Activated naive CD4-positive, alpha-beta T cell treated with Interleukin-2 at 50 U/mL for 16 hours (primary cell): ENCODE measurements around the gene CHFR.
"Not testable (repeated sequence)": the region's sequence is repeated elsewhere in the genome, so short reads cannot be mapped to it uniquely, and the experiment has no call there.

Experiments used
- DNase-seq: peaks from one replicate; pipeline ENCODE4 v3.0.0-alpha.2; 2020

CHFR gene

DNA sequence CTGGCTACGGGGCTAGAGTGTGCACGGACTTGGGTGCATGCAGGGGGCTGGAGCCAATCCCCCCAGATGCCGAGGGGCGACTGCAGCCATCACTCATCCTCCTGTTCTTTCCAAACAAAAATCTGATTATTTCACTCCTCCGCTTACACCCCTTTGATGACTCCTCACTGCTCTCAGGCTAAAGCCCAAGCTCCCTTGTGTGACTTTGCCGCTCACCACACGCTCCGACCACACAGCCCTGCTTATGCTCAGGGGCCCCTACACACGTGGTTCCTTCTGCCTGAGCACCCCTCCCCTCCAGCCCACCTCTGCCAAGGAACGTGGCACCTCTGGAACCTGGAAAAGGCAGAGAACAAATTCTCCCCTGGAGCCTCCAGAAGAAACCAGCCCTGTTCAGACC lies 13.7 kb downstream of the CHFR start:
- DNase-seq = no peak

GRCh38 chr12:132872975-132873421 lies 14.4 kb downstream of the CHFR start:
- DNase-seq = no peak

DNA sequence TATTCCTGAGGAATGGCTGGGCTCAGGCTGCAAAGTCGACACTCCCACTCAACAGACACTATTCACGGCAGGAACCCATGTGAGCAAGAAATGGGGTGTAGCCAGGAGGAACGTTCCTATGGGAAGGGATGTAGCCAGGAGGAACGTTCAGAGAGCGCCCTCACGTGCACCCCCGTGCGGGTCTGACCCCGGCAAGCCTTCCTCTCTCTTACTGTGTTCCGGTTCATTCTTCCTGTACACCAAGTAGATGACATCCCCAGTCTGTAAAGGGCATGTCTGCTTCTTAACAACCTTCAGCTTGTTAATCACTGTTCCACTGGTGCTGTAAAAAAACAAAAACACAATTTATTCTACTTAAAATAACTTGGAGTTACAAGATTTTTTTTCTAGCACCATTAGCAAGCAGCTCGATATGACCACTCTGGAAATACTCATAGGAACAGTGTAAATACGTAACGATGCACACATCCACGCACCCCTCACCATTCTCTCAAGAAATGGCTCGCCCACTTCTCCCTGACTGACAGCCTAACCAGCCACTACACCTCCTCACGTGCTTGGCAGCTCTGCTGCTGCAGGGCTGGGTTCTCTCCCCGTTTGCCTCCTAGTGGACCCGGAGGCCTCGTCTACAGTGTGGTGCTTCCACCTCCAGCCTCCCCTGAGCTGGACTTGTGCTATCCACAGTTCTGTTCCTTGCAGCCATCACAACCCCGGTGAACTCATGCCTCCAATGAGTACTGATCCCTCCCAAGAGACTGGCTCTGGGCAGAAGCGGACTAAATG lies 15.1 kb downstream of the CHFR start:
- no peak for DNase-seq

DNA sequence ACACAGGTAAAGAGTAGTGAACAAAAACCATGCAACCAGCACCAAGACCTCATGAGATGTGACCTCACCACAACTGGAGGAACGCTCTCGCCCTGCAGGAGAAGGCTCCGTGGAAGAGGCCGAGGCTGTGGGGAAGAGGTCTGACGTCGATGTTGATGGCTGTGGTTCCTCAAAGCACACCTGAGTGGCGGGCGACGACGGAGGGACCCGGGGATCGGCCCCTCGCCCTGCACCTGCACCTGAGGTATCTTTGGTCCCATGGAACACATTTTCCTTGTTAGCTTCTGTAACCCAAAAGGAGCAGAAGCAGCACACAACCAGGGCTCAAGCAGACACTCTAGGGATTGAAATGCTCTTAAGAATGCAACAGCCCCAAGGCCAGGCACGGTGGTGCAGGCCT lies 17.9 kb downstream of the CHFR start:
- DNase-seq = no peak

DNA sequence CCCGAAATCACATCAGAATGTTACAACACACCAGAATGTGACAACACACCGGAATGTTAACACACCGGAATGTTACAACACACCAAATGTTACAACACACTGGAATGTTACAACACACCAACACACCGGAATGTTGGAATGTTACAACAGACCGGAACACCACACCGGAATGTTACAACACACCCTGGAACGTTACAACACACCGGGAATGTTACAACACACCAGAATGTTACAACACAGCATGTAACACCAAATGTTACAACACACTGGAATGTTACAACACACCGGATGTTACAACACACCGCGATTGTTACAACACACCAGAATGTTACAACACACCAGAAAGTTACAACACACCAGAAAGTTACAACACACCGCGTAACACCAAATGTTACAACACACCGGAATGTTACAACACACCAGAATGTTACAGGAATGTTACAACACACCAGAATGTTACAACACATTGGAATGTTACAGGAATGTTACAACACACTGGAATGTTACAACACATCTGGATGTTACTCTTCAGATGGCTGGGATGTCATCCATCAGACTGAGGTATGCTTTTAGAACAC lies 21.1 kb downstream of the CHFR start:
- no peak for DNase-seq

DNA sequence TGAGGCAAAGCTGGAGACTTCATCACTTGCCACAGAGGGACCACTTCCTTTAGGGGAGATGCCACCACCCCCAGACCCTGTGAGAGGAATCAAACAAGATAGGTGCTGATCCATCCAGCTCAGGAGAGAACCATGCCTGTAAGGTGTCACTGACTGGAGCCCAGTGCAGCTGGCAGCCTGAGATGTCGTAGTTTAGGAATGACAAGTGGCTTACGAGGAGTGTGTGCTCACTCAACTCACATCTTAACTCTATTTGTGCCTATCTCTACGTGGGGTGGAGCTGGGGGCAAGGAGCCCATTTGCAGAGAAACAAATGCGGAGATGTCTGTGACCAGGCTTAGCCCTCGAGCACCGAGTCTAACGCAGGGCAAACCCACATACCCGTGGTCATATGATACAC lies 25.8 kb downstream of the CHFR start:
- no peak for DNase-seq

DNA sequence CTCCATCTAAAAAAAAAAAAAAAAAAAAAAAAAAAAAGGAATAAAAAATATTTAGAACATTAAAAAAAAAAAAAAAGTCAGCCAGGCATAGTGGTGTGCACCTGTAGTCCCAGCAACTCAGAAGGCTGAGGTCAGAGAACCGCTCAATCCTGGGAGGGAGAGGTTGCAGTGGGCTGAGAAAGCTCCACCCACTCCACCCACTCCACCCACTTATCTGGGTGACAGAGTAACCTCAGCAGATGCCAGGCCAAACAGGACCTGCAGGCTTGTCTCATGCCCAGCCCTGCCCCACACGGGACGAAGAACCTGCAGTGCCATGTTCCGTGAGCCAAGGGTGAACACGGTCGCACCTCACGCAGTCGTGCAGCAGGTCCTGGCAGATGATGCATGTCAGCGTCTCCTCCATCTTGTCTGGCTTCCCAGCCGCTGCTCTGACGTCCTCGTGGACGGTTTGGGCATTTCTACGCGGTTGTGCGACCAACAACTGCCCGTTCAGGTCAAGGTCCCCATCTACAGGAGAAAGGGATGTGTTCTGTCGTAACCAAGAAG lies 28.6 kb downstream of the CHFR start:
- DNase-seq = no peak

GRCh38 chr12:132857019-132857418 lies 30.4 kb downstream of the CHFR start:
- DNase-seq = not testable (repeated sequence)

- no peak for DNase-seq
These were observed 30.8 kb downstream of the CHFR start for GRCh38 chr12:132856581-132856980.

- DNase-seq = not testable (repeated sequence)
These were observed 32.2 kb downstream of the CHFR start for GRCh38 chr12:132855211-132855610.

- no peak for DNase-seq
These were observed 33.9 kb downstream of the CHFR start for GRCh38 chr12:132853285-132854092.

- DNase-seq = no peak
These were observed 34.9 kb downstream of the CHFR start for GRCh38 chr12:132852496-132852895.

- DNase-seq = no peak
These were observed 35.9 kb downstream of the CHFR start for GRCh38 chr12:132851465-132851864.

- DNase-seq = no peak
These were observed 37.1 kb downstream of the CHFR start for GRCh38 chr12:132850291-132850690.

DNA sequence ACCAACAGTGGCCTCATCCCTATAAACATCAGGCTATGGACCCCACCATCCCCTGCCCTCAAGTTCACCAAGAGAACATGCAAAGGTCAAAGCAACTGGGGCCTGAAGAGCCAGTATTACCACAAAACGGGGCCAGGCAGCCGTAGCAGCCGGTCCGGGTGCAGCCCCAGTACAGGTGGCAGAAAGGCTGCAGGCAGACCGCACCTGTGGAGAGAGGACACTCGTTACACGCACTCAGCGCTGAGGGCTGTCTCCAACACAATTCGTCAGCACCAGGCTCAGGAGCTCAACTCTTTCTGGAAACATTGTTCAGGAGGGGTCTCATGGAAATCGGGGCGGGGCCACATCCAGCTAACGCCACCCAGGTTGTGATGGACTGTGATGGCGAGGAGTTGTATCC lies 38.9 kb downstream of the CHFR start:
- DNase-seq = no peak

DNA sequence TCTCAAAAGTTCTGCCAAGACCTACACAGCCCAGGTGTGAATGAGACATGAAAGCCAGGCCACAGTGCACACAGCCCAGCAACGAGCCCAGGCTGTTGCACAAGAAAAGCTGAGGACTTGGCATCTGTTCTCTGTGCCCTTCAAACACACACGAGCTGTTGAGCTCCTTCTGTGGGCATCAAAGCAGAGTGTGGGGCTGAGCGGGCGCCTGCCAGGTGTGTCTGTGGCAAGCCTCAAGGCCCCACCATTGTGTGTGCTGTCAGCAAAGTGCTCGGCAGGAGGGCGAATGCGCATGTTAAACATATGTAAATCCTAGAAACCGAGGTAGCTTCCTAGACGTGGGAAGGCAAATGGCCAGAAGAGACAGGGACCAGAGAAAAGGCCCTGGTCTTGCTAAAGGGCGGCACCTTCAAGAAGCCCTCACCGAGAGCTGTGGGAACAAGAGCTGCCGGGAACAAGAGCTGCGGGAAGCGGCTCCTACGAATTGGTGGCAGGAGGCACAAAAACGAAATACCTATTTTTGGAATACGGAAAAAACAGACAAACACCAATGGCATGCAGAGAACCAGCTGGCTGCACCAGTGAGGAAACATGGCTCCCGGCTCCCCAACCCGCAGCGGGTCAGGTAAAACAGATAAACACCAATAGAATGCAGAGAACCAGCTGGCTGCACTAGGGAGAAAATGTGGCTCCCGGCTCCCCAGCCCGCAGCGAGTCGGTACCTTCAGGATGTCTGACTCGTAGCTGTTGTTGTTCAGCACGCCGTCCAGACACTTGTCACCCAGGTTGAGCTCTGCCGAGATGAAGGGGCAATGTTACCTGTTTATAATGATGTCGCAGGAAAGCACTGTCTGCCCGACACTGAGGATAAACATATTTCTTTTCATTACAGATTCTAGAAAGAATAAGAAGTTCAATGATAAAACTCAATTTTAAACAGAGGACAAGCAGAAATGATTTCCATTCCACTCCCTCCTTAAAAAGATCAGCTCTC lies 39.7 kb downstream of the CHFR start:
- DNase-seq = no peak

DNA sequence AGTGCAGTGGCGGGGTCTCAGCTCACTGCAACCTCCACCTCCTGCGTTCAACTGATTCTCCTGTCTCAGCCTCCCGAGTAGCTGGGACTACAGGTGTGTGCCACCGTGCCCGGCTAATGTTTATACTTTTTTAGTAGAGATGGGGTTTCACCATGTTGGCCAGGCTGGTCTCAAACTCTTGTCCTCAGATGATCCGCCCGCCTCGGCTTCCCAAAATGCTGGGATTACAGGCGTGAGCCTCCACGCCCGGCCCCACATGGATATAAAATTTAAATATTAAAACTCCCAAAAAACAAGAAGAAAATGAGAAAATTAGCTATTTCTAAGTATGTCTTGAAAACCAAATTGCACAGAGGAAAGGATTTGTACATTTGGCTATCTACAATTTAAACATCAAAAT lies 42.7 kb downstream of the CHFR start:
- DNase-seq = not testable (repeated sequence)

- no peak for DNase-seq
These were observed 44.9 kb downstream of the CHFR start for GRCh38 chr12:132842449-132843045.

GRCh38 chr12:132841151-132841550 lies 46.3 kb downstream of the CHFR start:
- no peak for DNase-seq

- DNase-seq = no peak
These were observed 46.9 kb downstream of the CHFR start for GRCh38 chr12:132840536-132840935.

DNA sequence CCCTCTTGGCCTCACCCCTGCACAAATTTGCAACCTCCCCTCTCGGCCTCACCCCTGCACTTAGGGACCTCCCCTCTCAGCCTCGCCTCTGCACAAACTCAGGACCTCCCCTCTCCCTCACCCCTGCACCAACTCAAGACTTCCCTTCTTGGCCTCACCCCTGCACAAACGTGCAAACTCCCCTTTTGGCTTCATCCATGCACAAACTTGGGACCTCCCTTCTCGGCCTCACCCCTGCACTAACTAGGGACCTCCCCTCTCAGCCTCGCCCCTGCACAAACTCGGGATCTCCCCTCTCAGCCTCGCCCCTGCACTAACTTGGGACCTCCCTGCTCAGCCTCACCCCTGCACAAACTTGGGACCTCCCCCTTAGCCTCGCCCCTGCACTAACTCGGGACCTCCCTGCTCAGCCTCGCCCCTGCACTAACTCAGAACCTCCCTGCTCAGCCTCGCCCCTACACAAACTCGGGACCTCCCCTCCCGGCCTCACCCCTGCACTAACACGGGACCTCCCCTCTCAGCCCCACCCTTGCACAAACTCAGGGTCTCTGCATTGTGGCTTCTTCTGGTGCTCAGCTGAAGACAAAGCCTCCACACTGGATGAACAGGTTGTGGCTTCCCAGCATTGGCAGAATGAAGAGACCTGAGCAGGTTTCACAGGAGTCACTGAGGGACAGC lies 47.7 kb downstream of the CHFR start:
- no peak for DNase-seq
